ENCODE results near the gene LRRC10B.

The LRRC10B gene

GRCh38 chr11:61496602-61497400 is 11.7 kb upstream of the LRRC10B start:
- WGBS (ENCODE audit: extremely low coverage, insufficient coverage, insufficient read length): 100% methylated on average over 5 of the region's 15 CpGs
- no peak for DNase-seq
- no peak overlapping the region for H2BK120ac ChIP-seq (ENCODE audit: insufficient read depth, low read length, poor library complexity)

DNA sequence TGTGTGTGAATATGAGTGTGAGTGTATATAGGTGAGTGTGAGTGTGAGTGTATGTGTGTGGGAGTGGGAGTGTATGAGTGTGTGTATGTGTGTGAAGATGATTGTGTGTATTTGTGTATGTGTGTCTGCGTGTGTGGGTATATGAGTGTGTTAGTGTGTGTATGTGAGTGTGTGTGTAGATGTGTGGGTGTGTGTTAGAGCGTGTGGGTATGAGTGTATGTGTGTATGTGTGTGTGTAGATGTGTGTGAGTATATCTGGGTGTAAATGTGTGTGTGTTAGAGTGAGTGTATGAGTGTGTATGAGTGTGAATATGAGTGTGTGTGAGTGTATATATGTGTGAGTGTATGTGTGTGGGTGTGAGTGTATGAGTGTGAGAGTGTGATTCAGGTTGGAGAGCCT is 11.1 kb upstream of the LRRC10B start:
- H3K9me3 ChIP-seq (ENCODE audit: insufficient read depth, low read depth, low read length): no peaks in the 10 kb centered on the region
- no peak overlapping the region for H4K91ac ChIP-seq (ENCODE audit: low read depth, low read length)
- no peak overlapping the region for H2AFZ ChIP-seq (ENCODE audit: insufficient read depth, low read length, poor library complexity)
- no peak overlapping the region for H2BK5ac ChIP-seq (ENCODE audit: low read depth, low read length, poor library complexity)
- H3K4ac ChIP-seq (ENCODE audit: low read depth, low read length): no peak overlapping the region
- H3K4me2 ChIP-seq (ENCODE audit: low read length): no peak overlapping the region
- H3K27me3 ChIP-seq (ENCODE audit: insufficient read depth, low read length): no peaks in the 10 kb centered on the region
- H3K36me3 ChIP-seq (ENCODE audit: control insufficient read depth in 1 of 2, insufficient read depth in 2 of 2, low read length in 2 of 2): no peaks in the 10 kb centered on the region
- no peak overlapping the region for H2BK12ac ChIP-seq (ENCODE audit: low read length)
- no peak overlapping the region for H3K9ac ChIP-seq (ENCODE audit: low read length)
- no peaks in the 10 kb centered on the region for H3K79me2 ChIP-seq (ENCODE audit: control insufficient read depth, insufficient read depth, low read length, poor library complexity)
- H4K8ac ChIP-seq (ENCODE audit: low read depth, low read length): no peak overlapping the region
- WGBS (ENCODE audit: extremely low coverage, insufficient coverage, insufficient read length): 96% methylated on average over 2 of the region's 2 CpGs
- peaks cover 3 to 5% of the 10 kb centered on the region in 2 experiments for H3K4me1 ChIP-seq (ENCODE audit: control insufficient read depth in 1 of 2, insufficient read depth in 2 of 2, low read length in 2 of 2)
- no peak overlapping the region for H4K12ac ChIP-seq (ENCODE audit: low read depth, low read length)
- no peak overlapping the region for H3K14ac ChIP-seq (ENCODE audit: low read length)
- H3K23ac ChIP-seq (ENCODE audit: low read length): no peak overlapping the region
- no peak overlapping the region for H3K18ac ChIP-seq (ENCODE audit: low read length)
- no peak overlapping the region for H3K4me3 ChIP-seq (ENCODE audit: low read depth, low read length)
- no peak overlapping the region for H2AK5ac ChIP-seq (ENCODE audit: low read length)
- no peak for DNase-seq
- H3K79me1 ChIP-seq (ENCODE audit: low read length): no peaks in the 10 kb centered on the region
- no peak overlapping the region for H2BK120ac ChIP-seq (ENCODE audit: insufficient read depth, low read length, poor library complexity)
- no peak overlapping the region for H3K27ac ChIP-seq (ENCODE audit: low read depth, low read length)

More at GRCh38 chr11:61496602-61497400, 11.7 kb upstream of the LRRC10B start:
- Histone ChIP-seq H3K18ac (ENCODE audit: low read length) (no peak overlapping the region), H4K8ac (ENCODE audit: low read depth, low read length) (no peak overlapping the region), H4K91ac (ENCODE audit: low read depth, low read length) (no peak overlapping the region), H3K4me2 (ENCODE audit: low read length) (no peak overlapping the region), H2AFZ (ENCODE audit: insufficient read depth, low read length, poor library complexity) (no peak overlapping the region), H3K4ac (ENCODE audit: low read depth, low read length) (no peak overlapping the region), H2BK12ac (ENCODE audit: low read length) (no peak overlapping the region), H3K4me3 (ENCODE audit: low read depth, low read length) (no peak overlapping the region), H3K27ac (ENCODE audit: low read depth, low read length) (no peak overlapping the region), H3K36me3 (ENCODE audit: control insufficient read depth in 1 of 2, insufficient read depth in 2 of 2, low read length in 2 of 2) (no peaks in the 10 kb centered on the region), H2AK5ac (ENCODE audit: low read length) (no peak overlapping the region), H3K9ac (ENCODE audit: low read length) (no peak overlapping the region), H3K79me1 (ENCODE audit: low read length) (no peaks in the 10 kb centered on the region), H4K12ac (ENCODE audit: low read depth, low read length) (no peak overlapping the region), H3K23ac (ENCODE audit: low read length) (no peak overlapping the region), H3K14ac (ENCODE audit: low read length) (no peak overlapping the region), H3K9me3 (ENCODE audit: insufficient read depth, low read depth, low read length) (no peaks in the 10 kb centered on the region), H3K4me1 (ENCODE audit: control insufficient read depth in 1 of 2, insufficient read depth in 2 of 2, low read length in 2 of 2) (peaks cover 3 to 5% of the 10 kb centered on the region in 2 experiments), H2BK5ac (ENCODE audit: low read depth, low read length, poor library complexity) (no peak overlapping the region), H3K27me3 (ENCODE audit: insufficient read depth, low read length) (no peaks in the 10 kb centered on the region), H3K79me2 (ENCODE audit: control insufficient read depth, insufficient read depth, low read length, poor library complexity) (no peaks in the 10 kb centered on the region)

- Histone ChIP-seq H3K79me1 (ENCODE audit: low read length) (no peaks in the 10 kb centered on the region), H3K4ac (ENCODE audit: low read depth, low read length) (no peak overlapping the region), H3K18ac (ENCODE audit: low read length) (no peak overlapping the region), H3K27me3 (ENCODE audit: insufficient read depth, low read length) (no peaks in the 10 kb centered on the region), H3K9ac (ENCODE audit: low read length) (no peak overlapping the region), H3K14ac (ENCODE audit: low read length) (no peak overlapping the region), H3K4me2 (ENCODE audit: low read length) (no peak overlapping the region), H2BK120ac (ENCODE audit: insufficient read depth, low read length, poor library complexity) (no peak overlapping the region), H4K8ac (ENCODE audit: low read depth, low read length) (no peak overlapping the region), H2AFZ (ENCODE audit: insufficient read depth, low read length, poor library complexity) (no peak overlapping the region), H3K27ac (ENCODE audit: low read depth, low read length) (no peak overlapping the region), H2AK5ac (ENCODE audit: low read length) (no peak overlapping the region), H3K23ac (ENCODE audit: low read length) (no peak overlapping the region), H2BK5ac (ENCODE audit: low read depth, low read length, poor library complexity) (no peak overlapping the region), H3K4me1 (ENCODE audit: control insufficient read depth in 1 of 2, insufficient read depth in 2 of 2, low read length in 2 of 2) (peaks cover 3 to 7% of the 10 kb centered on the region in 2 experiments), H4K12ac (ENCODE audit: low read depth, low read length) (no peak overlapping the region), H2BK12ac (ENCODE audit: low read length) (no peak overlapping the region), H3K79me2 (ENCODE audit: control insufficient read depth, insufficient read depth, low read length, poor library complexity) (no peaks in the 10 kb centered on the region), H3K9me3 (ENCODE audit: insufficient read depth, low read depth, low read length) (no peaks in the 10 kb centered on the region), H4K91ac (ENCODE audit: low read depth, low read length) (no peak overlapping the region), H3K4me3 (ENCODE audit: low read depth, low read length) (no peak overlapping the region), H3K36me3 (ENCODE audit: control insufficient read depth in 1 of 2, insufficient read depth in 2 of 2, low read length in 2 of 2) (no peaks in the 10 kb centered on the region)
- no CpG with 5 or more reads among the region's 9 CpGs for WGBS (ENCODE audit: extremely low coverage, insufficient coverage, insufficient read length)
- no peak for DNase-seq
Measured at GRCh38 chr11:61497876-61498275, 10.7 kb upstream of the LRRC10B start.

GRCh38 chr11:61498767-61499341 is 9.7 kb upstream of the LRRC10B start:
- Histone ChIP-seq H3K14ac (ENCODE audit: low read length) (no peak overlapping the region), H2BK12ac (ENCODE audit: low read length) (no peak overlapping the region), H4K91ac (ENCODE audit: low read depth, low read length) (no peak overlapping the region), H3K9ac (ENCODE audit: low read length) (no peak overlapping the region), H3K23ac (ENCODE audit: low read length) (no peak overlapping the region), H3K4me1 (ENCODE audit: control insufficient read depth in 1 of 2, insufficient read depth in 2 of 2, low read length in 2 of 2) (peaks cover 3 to 8% of the 10 kb centered on the region in 2 experiments), H4K12ac (ENCODE audit: low read depth, low read length) (no peak overlapping the region), H3K4me2 (ENCODE audit: low read length) (no peak overlapping the region), H2BK5ac (ENCODE audit: low read depth, low read length, poor library complexity) (no peak overlapping the region), H2AFZ (ENCODE audit: insufficient read depth, low read length, poor library complexity) (no peak overlapping the region), H3K27me3 (ENCODE audit: insufficient read depth, low read length) (no peaks in the 10 kb centered on the region), H3K79me1 (ENCODE audit: low read length) (no peaks in the 10 kb centered on the region), H3K4ac (ENCODE audit: low read depth, low read length) (no peak overlapping the region), H3K9me3 (ENCODE audit: insufficient read depth, low read depth, low read length) (no peaks in the 10 kb centered on the region), H4K8ac (ENCODE audit: low read depth, low read length) (no peak overlapping the region), H3K79me2 (ENCODE audit: control insufficient read depth, insufficient read depth, low read length, poor library complexity) (no peaks in the 10 kb centered on the region), H3K36me3 (ENCODE audit: control insufficient read depth in 1 of 2, insufficient read depth in 2 of 2, low read length in 2 of 2) (no peaks in the 10 kb centered on the region), H2AK5ac (ENCODE audit: low read length) (no peak overlapping the region), H2BK120ac (ENCODE audit: insufficient read depth, low read length, poor library complexity) (no peak overlapping the region), H3K27ac (ENCODE audit: low read depth, low read length) (no peak overlapping the region), H3K18ac (ENCODE audit: low read length) (no peak overlapping the region), H3K4me3 (ENCODE audit: low read depth, low read length) (no peak overlapping the region)
- no peak for DNase-seq
- no CpG with 5 or more reads among the region's 15 CpGs for WGBS (ENCODE audit: extremely low coverage, insufficient coverage, insufficient read length)

Data from trophoblast cell (in vitro differentiated cells and primary cell).